Loucy (cell line): Measurements from ENCODE around the gene APOLD1.
"Not testable (repeated sequence)": the region's sequence is repeated elsewhere in the genome, so short reads cannot be mapped to it uniquely, and the experiment has no call there.

Experiments
- H2AFZ ChIP-seq: fragments of 200-600 bp; sonication (generic); 2 replicates; pipeline ENCODE4 v1.6.0; 2016; ENCODE audit warnings: antibody characterized with exemption, mild to moderate bottlenecking, low read length, moderate library complexity
- H3F3A ChIP-seq: fragments of 200-600 bp; 2 replicates; pipeline ENCODE4 v1.6.0; 2016; ENCODE audit warnings: antibody characterized with exemption, low read depth, mild to moderate bottlenecking
- H3K27me3 ChIP-seq: fragments of 200-600 bp; sonication (generic); 2 replicates; pipeline ENCODE4 v1.6.1; 2014; ENCODE audit warnings: low read length, mild to moderate bottlenecking; ENCODE audit not compliant: insufficient read depth, poor library complexity, severe bottlenecking
- H3K36me3 ChIP-seq: fragments of 200-600 bp; sonication (generic); 2 replicates; pipeline ENCODE4 v1.6.1; 2016; ENCODE audit warnings: low read length; ENCODE audit not compliant: insufficient read depth
- H3K4me1 ChIP-seq: fragments of 200-600 bp; sonication (generic); 2 replicates; pipeline ENCODE4 v1.5.1; 2014; ENCODE audit warnings: low read length, mild to moderate bottlenecking; ENCODE audit not compliant: insufficient read depth, poor library complexity, severe bottlenecking
- H3K4me2 ChIP-seq: fragments of 200-600 bp; sonication (generic); 2 replicates; pipeline ENCODE4 v1.6.0; 2014; ENCODE audit warnings: antibody characterized with exemption, low read length, low read depth, mild to moderate bottlenecking; ENCODE audit not compliant: poor library complexity, severe bottlenecking
- H3K4me3 ChIP-seq: fragments of 200-600 bp; sonication (generic); 2 replicates; pipeline ENCODE4 v1.5.1; 2014; ENCODE audit warnings: low read length, mild to moderate bottlenecking, mixed read lengths; ENCODE audit not compliant: poor library complexity, severe bottlenecking
- H3K79me2 ChIP-seq: fragments of 200-600 bp; sonication (generic); 2 replicates; pipeline ENCODE4 v1.6.1; 2014; ENCODE audit warnings: low read length; ENCODE audit not compliant: insufficient read depth
- H3K9ac ChIP-seq: fragments of 200-600 bp; sonication (generic); 2 replicates; pipeline ENCODE4 v1.6.0; 2014; ENCODE audit warnings: mild to moderate bottlenecking, low read depth, low read length, moderate library complexity; ENCODE audit not compliant: poor library complexity, severe bottlenecking
- H3K9me2 ChIP-seq: fragments of 200-600 bp; sonication (generic); replicated peaks from 2 replicates; pipeline ENCODE4 v1.6.1; 2016; ENCODE audit warnings: low read depth, low read length, mixed read lengths
- H3K9me3 ChIP-seq: fragments of 200-600 bp; sonication (generic); 2 replicates; pipeline ENCODE4 v1.6.1; 2014; ENCODE audit warnings: mild to moderate bottlenecking, antibody characterized with exemption, low read length, low read depth; ENCODE audit not compliant: insufficient read depth
- H4K20me1 ChIP-seq: fragments of 200-600 bp; sonication (generic); 2 replicates; pipeline ENCODE4 v1.6.0; 2014; ENCODE audit warnings: antibody characterized with exemption, low read length, mild to moderate bottlenecking; ENCODE audit not compliant: insufficient read depth, poor library complexity, severe bottlenecking
- EZH2phosphoT487 ChIP-seq: fragments of 200-600 bp; IDR thresholded peaks from 2 replicates; pipeline ENCODE4 v1.6.1; 2018; ENCODE audit warnings: antibody characterized with exemption, mild to moderate bottlenecking, moderate library complexity, borderline replicate concordance
- TF ChIP-seq, protein P1 (sequence below): fragments of 200-600 bp; sonication (generic); conservative IDR thresholded peaks from 2 replicates; pipeline ENCODE4 v1.5.1; 2014; ENCODE audit warnings: mild to moderate bottlenecking, antibody characterized with exemption, low read length

The APOLD1 gene

GRCh38 chr12:12804432-12804886 lies 19.0 kb downstream of the APOLD1 start:
- peaks cover 35% of the 10 kb centered on the region for H3K4me1 ChIP-seq
- H3K79me2 ChIP-seq = no peaks in the 10 kb centered on the region
- no peak overlapping the region for H3K4me3 ChIP-seq

GRCh38 chr12:12806784-12807516 lies 21.5 kb downstream of the APOLD1 start:
- peak overlapping the region; percentile 25 for H2AFZ ChIP-seq
- H3K9ac ChIP-seq = no peak overlapping the region
- H4K20me1 ChIP-seq = no peaks in the 10 kb centered on the region
- no peaks in the 10 kb centered on the region for H3K9me3 ChIP-seq
- TF ChIP-seq, protein P1, sequence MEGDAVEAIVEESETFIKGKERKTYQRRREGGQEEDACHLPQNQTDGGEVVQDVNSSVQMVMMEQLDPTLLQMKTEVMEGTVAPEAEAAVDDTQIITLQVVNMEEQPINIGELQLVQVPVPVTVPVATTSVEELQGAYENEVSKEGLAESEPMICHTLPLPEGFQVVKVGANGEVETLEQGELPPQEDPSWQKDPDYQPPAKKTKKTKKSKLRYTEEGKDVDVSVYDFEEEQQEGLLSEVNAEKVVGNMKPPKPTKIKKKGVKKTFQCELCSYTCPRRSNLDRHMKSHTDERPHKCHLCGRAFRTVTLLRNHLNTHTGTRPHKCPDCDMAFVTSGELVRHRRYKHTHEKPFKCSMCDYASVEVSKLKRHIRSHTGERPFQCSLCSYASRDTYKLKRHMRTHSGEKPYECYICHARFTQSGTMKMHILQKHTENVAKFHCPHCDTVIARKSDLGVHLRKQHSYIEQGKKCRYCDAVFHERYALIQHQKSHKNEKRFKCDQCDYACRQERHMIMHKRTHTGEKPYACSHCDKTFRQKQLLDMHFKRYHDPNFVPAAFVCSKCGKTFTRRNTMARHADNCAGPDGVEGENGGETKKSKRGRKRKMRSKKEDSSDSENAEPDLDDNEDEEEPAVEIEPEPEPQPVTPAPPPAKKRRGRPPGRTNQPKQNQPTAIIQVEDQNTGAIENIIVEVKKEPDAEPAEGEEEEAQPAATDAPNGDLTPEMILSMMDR = no peak
- no peak for TF ChIP-seq EZH2phosphoT487
- no peaks in the 10 kb centered on the region for H3K9me2 ChIP-seq
- no peak overlapping the region for H3K4me2 ChIP-seq
- peaks cover 35% of the 10 kb centered on the region for H3K4me1 ChIP-seq
- no peaks in the 10 kb centered on the region for H3K36me3 ChIP-seq
- H3K4me3 ChIP-seq = no peak overlapping the region
- H3K79me2 ChIP-seq = no peaks in the 10 kb centered on the region
- no peaks in the 10 kb centered on the region for H3K27me3 ChIP-seq
- peaks cover 5% of the 10 kb centered on the region; the same call in 1 of the 2 replicates for H3F3A ChIP-seq

More at GRCh38 chr12:12804432-12804886, 19.0 kb downstream of the APOLD1 start:
- Histone ChIP-seq H3K9ac (no peak overlapping the region), H3K4me2 (no peak overlapping the region), H2AFZ (no peak overlapping the region), H3K27me3 (no peaks in the 10 kb centered on the region), H3K9me3 (no peaks in the 10 kb centered on the region), H3K36me3 (no peaks in the 10 kb centered on the region), H4K20me1 (no peaks in the 10 kb centered on the region), H3K9me2 (no peaks in the 10 kb centered on the region), H3F3A (peaks cover 5% of the 10 kb centered on the region; the same call in 1 of the 2 replicates)
- TF ChIP-seq EZH2phosphoT487 = no peak
- TF ChIP-seq, protein P1 = no peak

GRCh38 chr12:12807517-12807903 lies 22.1 kb downstream of the APOLD1 start:
- H3K4me1 ChIP-seq = peaks cover 35% of the 10 kb centered on the region
- not testable (repeated sequence) for H3F3A ChIP-seq, H3K79me2 ChIP-seq, H4K20me1 ChIP-seq, H3K9me3 ChIP-seq, H3K4me3 ChIP-seq, H3K36me3 ChIP-seq, H3K9ac ChIP-seq, H3K27me3 ChIP-seq, H2AFZ ChIP-seq, H3K9me2 ChIP-seq
- peak overlapping the region; percentile 84 for H3K4me2 ChIP-seq
